SK-N-SH (cell line): ENCODE data around the gene BSCL2. TPM values are rescaled to one million over a fixed set of nuclear protein-coding genes. Genes with fewer than 3 reads are reported as not detected.
"Not testable (repeated sequence)": the region's sequence is repeated elsewhere in the genome, so short reads cannot be mapped to it uniquely, and the experiment has no call there.

Experiments
- CTCF ChIA-PET: fragments of 300-600, 350-600 bp; formaldehyde crosslinking; extraction: SDS; loops from one replicate; lab custom pipeline; 2021; lab: Yijun Ruan, JAX
- POLR2A ChIA-PET: fragments of 350-600 bp; sonication (Branson Sonifier 250); formaldehyde crosslinking; extraction: SDS; loops from one replicate; lab custom pipeline; 2020; ENCODE audit warnings: antibody characterized with exemption, inconsistent platforms; lab: Yijun Ruan, JAX
- DNase-seq: peaks from one replicate; pipeline ENCODE4 v3.0.0; 2012
- H2AFZ ChIP-seq: fragments of 200-600 bp; sonication (generic); 2 replicates; pipeline ENCODE4 v1.8.1; 2016; ENCODE audit warnings: antibody characterized with exemption, mild to moderate bottlenecking, low read depth
- H3F3A ChIP-seq: fragments of 200-600 bp; sonication (generic); replicated peaks from 2 replicates; pipeline ENCODE3; 2016; ENCODE audit warnings: antibody characterized with exemption, mild to moderate bottlenecking; ENCODE audit not compliant: insufficient read depth
- H3K27ac ChIP-seq, 2 experiments: fragments of 200-500 bp in 1 of 2; fragments of 200-600 bp in 1 of 2; sonication (Bioruptor generic) in 1 of 2; sonication (generic), shearing (Covaris generic) in 1 of 2; 2 replicates each; pipeline versions ENCODE4 v1.5.1 to v1.6.1; 2014 to 2016; ENCODE audit warnings: low read depth in 2 of 2, inconsistent platforms in 1 of 2, low read length in 1 of 2, mild to moderate bottlenecking in 1 of 2, mixed read lengths in 1 of 2
- H3K27me3 ChIP-seq: fragments of 200-600 bp; sonication (generic), shearing (Covaris generic); 2 replicates; pipeline ENCODE4 v1.6.1; 2016; ENCODE audit warnings: mixed run types; ENCODE audit not compliant: insufficient read depth
- H3K36me3 ChIP-seq, 2 experiments: fragments of 200-500 bp in 1 of 2; fragments of 200-600 bp in 1 of 2; sonication (Bioruptor generic) in 1 of 2; sonication (generic) in 1 of 2; replicated peaks in 1 of 2; 2 replicates each; pipeline versions ENCODE3 to v1.5.1; 2014 to 2016; ENCODE audit warnings: low read length in 1 of 2, mild to moderate bottlenecking in 1 of 2; ENCODE audit not compliant: insufficient read depth in 2 of 2, control insufficient read depth in 1 of 2
- H3K4me1 ChIP-seq, 2 experiments: fragments of 200-500 bp in 1 of 2; fragments of 200-600 bp in 1 of 2; sonication (Bioruptor generic) in 1 of 2; sonication (generic), shearing (Covaris generic) in 1 of 2; 2 replicates each; pipeline versions ENCODE4 v1.5.1 to v1.6.1; 2014 to 2016; ENCODE audit warnings: low read depth in 1 of 2, low read length in 1 of 2, mixed run types in 1 of 2; ENCODE audit not compliant: insufficient read depth in 2 of 2, control insufficient read depth in 1 of 2
- H3K4me2 ChIP-seq: fragments of 200-600 bp; sonication (generic), shearing (Covaris generic); 2 replicates; pipeline ENCODE4 v1.6.1; 2017; ENCODE audit warnings: mixed run types
- H3K4me3 ChIP-seq, 2 experiments: fragments of 200-500 bp in 1 of 2; fragments of 200-600 bp in 1 of 2; sonication (Bioruptor generic) in 1 of 2; sonication (generic), shearing (Covaris generic) in 1 of 2; 2 replicates each; pipeline versions ENCODE4 v1.5.1 to v1.8.1; 2014 to 2016; ENCODE audit warnings: low read depth in 2 of 2, inconsistent platforms in 1 of 2, low read length in 1 of 2, mild to moderate bottlenecking in 1 of 2, mixed read lengths in 1 of 2, moderate library complexity in 1 of 2
- H3K79me2 ChIP-seq: fragments of 200-600 bp; sonication (generic); 2 replicates; pipeline ENCODE4 v1.8.1; 2017; ENCODE audit warnings: mild to moderate bottlenecking; ENCODE audit not compliant: insufficient read depth
- H3K9ac ChIP-seq: fragments of 200-600 bp; sonication (generic); 2 replicates; pipeline ENCODE4 v1.6.1; 2017; ENCODE audit warnings: mixed run types
- H3K9me2 ChIP-seq: fragments of 200-600 bp; sonication (generic); 2 replicates; pipeline ENCODE4 v1.6.1; 2017; ENCODE audit warnings: mixed run types
- H3K9me3 ChIP-seq: fragments of 200-600 bp; sonication (generic); 2 replicates; pipeline ENCODE4 v1.6.1; 2017; ENCODE audit warnings: mixed run types, mild to moderate bottlenecking, moderate library complexity
- H4K20me1 ChIP-seq: fragments of 200-600 bp; sonication (generic); 2 replicates; pipeline ENCODE4 v1.6.1; 2017; ENCODE audit warnings: mild to moderate bottlenecking, mixed run types; ENCODE audit not compliant: insufficient read depth
- FOSL2 ChIP-seq: IDR thresholded peaks from 2 replicates; pipeline ENCODE4 v1.4.0; 2012; ENCODE audit warnings: low read depth, mild to moderate bottlenecking, moderate library complexity, borderline replicate concordance
- FOXM1 ChIP-seq: IDR thresholded peaks from 2 replicates; pipeline ENCODE4 v1.4.0; 2012; ENCODE audit warnings: low read depth, mild to moderate bottlenecking
- GABPA ChIP-seq: IDR thresholded peaks from 2 replicates; pipeline ENCODE4 v1.4.0; 2012; ENCODE audit warnings: low read depth, mild to moderate bottlenecking
- GATA2 ChIP-seq: sonication (generic); formaldehyde crosslinking; IDR thresholded peaks from 2 replicates; pipeline ENCODE4 v1.5.0; 2020; ENCODE audit warnings: mild to moderate bottlenecking, missing genetic modification reagents
- IRF3 ChIP-seq: fragments of 150-350 bp; IDR thresholded peaks from 2 replicates; pipeline ENCODE4 v1.6.1; 2016; ENCODE audit warnings: mild to moderate bottlenecking, low read depth, low read length
- MAX ChIP-seq: IDR thresholded peaks from 2 replicates; pipeline ENCODE4 v1.4.0; 2012; ENCODE audit warnings: low read depth
- POLR2AphosphoS5 ChIP-seq: IDR thresholded peaks from 2 replicates; pipeline ENCODE4 v1.6.1; 2012; ENCODE audit warnings: low read depth, low read length
- RFX5 ChIP-seq: IDR thresholded peaks from 2 replicates; pipeline ENCODE4 v1.6.1; 2012; ENCODE audit warnings: mild to moderate bottlenecking, improper control_type of control experiment, low read length
- RXRA ChIP-seq: IDR thresholded peaks from 2 replicates; pipeline ENCODE4 v1.4.0; 2012; ENCODE audit warnings: low read depth, mild to moderate bottlenecking, borderline replicate concordance
- TCF12 ChIP-seq: IDR thresholded peaks from 2 replicates; pipeline ENCODE4 v1.4.0; 2012
- TEAD4 ChIP-seq: IDR thresholded peaks from 2 replicates; pipeline ENCODE4 v1.4.0; 2012; ENCODE audit warnings: mild to moderate bottlenecking, borderline replicate concordance; ENCODE audit not compliant: insufficient read depth
- YY1 ChIP-seq: IDR thresholded peaks from 2 replicates; pipeline ENCODE4 v1.4.0; 2012; ENCODE audit warnings: low read depth, mild to moderate bottlenecking
- WGBS: methylation state at CpG from one replicate; pipeline ENCODE4 v1.1.6; 2017; ENCODE audit warnings: low lambda C conversion rate; 5-methylcytosine and 5-hydroxymethylcytosine counted together
- polyA plus RNA-seq, 3 experiments: library from polyadenylated mRNA; depleted of rRNA; stranded (reverse); fragments of >200 nt; gene quantifications; 2 replicates each; pipeline ENCODE4 v1.2.3, GENCODE V29; 2012
- TF ChIP-seq, protein P1 (sequence below): IDR thresholded peaks from 2 replicates; pipeline ENCODE4; 2012

Gene BSCL2
- polyA plus RNA-seq, 1 of the 3 experiments (the other 2 are of a cell fraction), result 81.5 TPM

DNA sequence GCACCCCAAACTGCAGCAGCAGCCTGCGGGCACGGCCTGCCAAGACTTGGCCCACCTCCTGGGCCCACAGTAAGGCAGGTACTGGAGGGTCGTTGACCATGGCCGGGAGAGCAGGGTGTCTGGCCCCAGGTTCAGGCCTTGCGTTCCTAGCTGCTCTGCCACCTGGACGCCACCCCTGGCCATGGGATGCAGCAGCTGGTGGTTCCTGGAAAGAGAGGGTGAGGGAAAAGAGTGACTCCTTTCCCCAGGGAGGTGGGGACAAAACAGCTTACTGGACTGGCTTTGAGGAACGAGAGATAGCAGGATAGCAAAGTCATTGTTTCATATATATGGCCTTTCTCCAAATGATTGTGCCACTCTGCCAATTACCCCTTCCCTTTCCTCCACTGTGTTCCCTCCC lies 1.8 kb downstream of the BSCL2 start:
- Histone ChIP-seq H3F3A (peaks cover 22% of the 10 kb centered on the region), H2AFZ (peak overlapping the region; percentile 50; the same call in 1 of the 2 replicates), H4K20me1 (no peaks in the 10 kb centered on the region), H3K4me3 (peak overlapping the region; percentile 67 to 70), H3K27me3 (no peaks in the 10 kb centered on the region), H3K9me3 (no peaks in the 10 kb centered on the region), H3K4me2 (peak overlapping the region; percentile 73), H3K9ac (peak overlapping the region; percentile 80), H3K27ac (peak overlapping the region; percentile 84 to 93), H3K36me3 (peaks cover 16 to 19% of the 10 kb centered on the region in 2 experiments), H3K4me1 (peaks cover 22 to 45% of the 10 kb centered on the region in 2 experiments; a peak in 3 of 4 replicates), H3K9me2 (no peaks in the 10 kb centered on the region), H3K79me2 (peaks cover 12% of the 10 kb centered on the region; the same call in 1 of the 2 replicates)
- peak; percentile 65 for DNase-seq
- no peak for TF ChIP-seq IRF3
- no peak for TF ChIP-seq TCF12
- no peak for TF ChIP-seq GABPA
- no peak for TF ChIP-seq RXRA
- no peak for TF ChIP-seq TEAD4
- no peak for TF ChIP-seq GATA2 (CRISPR knock-in tag)
- TF ChIP-seq, protein P1, sequence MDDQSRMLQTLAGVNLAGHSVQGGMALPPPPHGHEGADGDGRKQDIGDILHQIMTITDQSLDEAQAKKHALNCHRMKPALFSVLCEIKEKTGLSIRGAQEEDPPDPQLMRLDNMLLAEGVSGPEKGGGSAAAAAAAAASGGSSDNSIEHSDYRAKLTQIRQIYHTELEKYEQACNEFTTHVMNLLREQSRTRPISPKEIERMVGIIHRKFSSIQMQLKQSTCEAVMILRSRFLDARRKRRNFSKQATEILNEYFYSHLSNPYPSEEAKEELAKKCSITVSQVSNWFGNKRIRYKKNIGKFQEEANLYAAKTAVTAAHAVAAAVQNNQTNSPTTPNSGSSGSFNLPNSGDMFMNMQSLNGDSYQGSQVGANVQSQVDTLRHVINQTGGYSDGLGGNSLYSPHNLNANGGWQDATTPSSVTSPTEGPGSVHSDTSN, result no peak
- TF ChIP-seq FOSL2, result no peak
- TF ChIP-seq POLR2AphosphoS5, result no peak
- TF ChIP-seq RFX5, result no peak
- TF ChIP-seq MAX, result no peak
- no peak for TF ChIP-seq YY1
- TF ChIP-seq FOXM1, result no peak
- ChIA-PET POLR2A (interaction anchor here (0.8 to 3.3 kb wide), 9 partner anchors 10 to 132 kb away, joined by 3 to 26 read pairs (median 5); partner anchors contain the start of genes C11orf98, CSKMT, EEF1G and HNRNPUL2), CTCF (interaction anchor here (1.1 to 6.6 kb wide), 5 partner anchors 11 to 81 kb away, joined by 4 to 48 read pairs (median 6); partner anchors contain the start of genes HNRNPUL2 and TMEM179B)
- 25% methylated on average over 7 of the region's 7 CpGs for WGBS

DNA sequence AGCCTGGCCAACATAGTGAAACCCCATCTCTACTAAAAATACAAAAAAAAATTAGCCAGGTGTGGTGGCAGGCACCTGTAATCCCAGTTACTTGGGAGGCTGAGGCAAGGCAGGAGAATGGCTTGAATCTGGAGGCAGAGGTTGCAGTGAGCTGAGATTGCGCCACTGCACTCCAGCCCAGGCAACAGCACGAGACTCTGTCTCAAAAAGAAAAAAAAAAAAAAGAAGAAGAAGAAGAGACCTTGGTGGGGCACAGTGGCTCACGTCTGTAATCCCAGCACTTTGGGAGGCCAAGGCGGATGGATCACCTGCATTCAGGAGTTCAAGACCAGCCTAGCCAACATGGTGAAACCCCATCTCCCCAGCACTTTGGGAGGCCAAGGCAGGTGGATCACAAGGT lies 3.3 kb downstream of the BSCL2 start:
- 100% methylated on average over 4 of the region's 4 CpGs for WGBS
- Histone ChIP-seq H3K79me2 (peaks cover 12% of the 10 kb centered on the region; the same call in 1 of the 2 replicates), H3K36me3 (peaks cover 9 to 17% of the 10 kb centered on the region in 2 experiments), H3F3A (peaks cover 13% of the 10 kb centered on the region), H3K4me1 (peaks cover 13 to 35% of the 10 kb centered on the region in 2 experiments; a peak in 2 of 4 replicates)
- H3K27me3 ChIP-seq, H3K4me2 ChIP-seq, H2AFZ ChIP-seq, H4K20me1 ChIP-seq, H3K9me3 ChIP-seq, H3K9me2 ChIP-seq, DNase-seq, H3K4me3 ChIP-seq, H3K27ac ChIP-seq, H3K9ac ChIP-seq: not testable (repeated sequence)
- ChIA-PET POLR2A (interaction anchor here (0.7 kb wide), 1 partner anchor 834 kb away, joined by 4 read pairs; no protein-coding TSS in a partner anchor), CTCF (interaction anchor here (1.1 to 6.6 kb wide), 2 partner anchors 9 to 23 kb away, joined by 3 to 48 read pairs; no protein-coding TSS in a partner anchor)
